Measurements from ENCODE around the gene TEX13C. TPM values are rescaled to one million over a fixed set of nuclear protein-coding genes. Genes with fewer than 3 reads are reported as not detected.

The TEX13C gene
- total RNA-seq, 4 donors from 2014 or later = not detected

- intact Hi-C loops (cut with DNase I) = no loop called here
- H3K9me3 ChIP-seq = no peaks in the 10 kb centered on the region
- TF ChIP-seq POLR2A (IDR thresholded peaks at IDR 0.05) (no peak), CTCF (IDR thresholded peaks at IDR 0.05) (no peak)
- H3K4me3 ChIP-seq = no peak overlapping the region
- H3K4me1 ChIP-seq = no peaks in the 10 kb centered on the region
- no peaks in the 10 kb centered on the region for H3K27me3 ChIP-seq
- no peak for DNase-seq
- H3K36me3 ChIP-seq = no peaks in the 10 kb centered on the region
- H3K27ac ChIP-seq = no peak overlapping the region
Observed at GRCh38 chrX:125291124-125291523, 28.5 kb upstream of the TEX13C start.

GRCh38 chrX:125293850-125294780, 25.6 kb upstream of the TEX13C start:
- Histone ChIP-seq H3K4me1 (no peaks in the 10 kb centered on the region), H3K9me3 (no peaks in the 10 kb centered on the region), H3K4me3 (no peak overlapping the region), H3K36me3 (no peaks in the 10 kb centered on the region), H3K27ac (no peak overlapping the region), H3K27me3 (no peaks in the 10 kb centered on the region)
- 21 to 33% methylated on average over 1 of the region's 1 CpG for WGBS, 2 donors
- intact Hi-C loops (cut with DNase I) = no loop called here
- no peak for DNase-seq
- no peak for TF ChIP-seq POLR2A (IDR thresholded peaks at IDR 0.05)
- TF ChIP-seq CTCF (IDR thresholded peaks at IDR 0.05) = no peak

- intact Hi-C loops (cut with DNase I) = no loop called here
- no peak for DNase-seq
- WGBS, 2 donors = 24 to 30% methylated on average over 2 of the region's 2 CpGs
Observed at GRCh38 chrX:125295337-125295736, 24.3 kb upstream of the TEX13C start.

GRCh38 chrX:125298871-125299270, 20.8 kb upstream of the TEX13C start:
- Histone ChIP-seq H3K27ac (no peak overlapping the region), H3K9me3 (no peaks in the 10 kb centered on the region), H3K36me3 (no peaks in the 10 kb centered on the region), H3K4me3 (no peak overlapping the region), H3K27me3 (no peaks in the 10 kb centered on the region), H3K4me1 (no peaks in the 10 kb centered on the region)
- TF ChIP-seq CTCF (IDR thresholded peaks at IDR 0.05) (no peak), POLR2A (IDR thresholded peaks at IDR 0.05) (no peak)
- 68 to 87% methylated on average over 2 of the region's 2 CpGs for WGBS, 2 donors
- intact Hi-C loops (cut with DNase I) = no loop called here
- DNase-seq = no peak

More at GRCh38 chrX:125295337-125295736, 24.3 kb upstream of the TEX13C start:
- no peaks in the 10 kb centered on the region for H3K9me3 ChIP-seq
- H3K4me3 ChIP-seq = no peak overlapping the region
- H3K27me3 ChIP-seq = no peaks in the 10 kb centered on the region
- H3K27ac ChIP-seq = no peak overlapping the region
- TF ChIP-seq CTCF (IDR thresholded peaks at IDR 0.05) (no peak), POLR2A (IDR thresholded peaks at IDR 0.05) (no peak)
- no peaks in the 10 kb centered on the region for H3K36me3 ChIP-seq
- no peaks in the 10 kb centered on the region for H3K4me1 ChIP-seq

- Histone ChIP-seq H3K9me3 (no peaks in the 10 kb centered on the region), H3K27ac (no peak overlapping the region), H3K36me3 (no peaks in the 10 kb centered on the region), H3K4me3 (no peak overlapping the region), H3K27me3 (no peaks in the 10 kb centered on the region), H3K4me1 (no peaks in the 10 kb centered on the region)
- no peak for TF ChIP-seq POLR2A (IDR thresholded peaks at IDR 0.05)
- TF ChIP-seq CTCF (IDR thresholded peaks at IDR 0.05) = no peak
- 67 to 76% methylated on average over 1 of the region's 1 CpG for WGBS, 2 donors
- intact Hi-C loops (cut with DNase I) = no loop called here
- DNase-seq = no peak
Observed at GRCh38 chrX:125306335-125306866, 13.3 kb upstream of the TEX13C start.
